PFSK-1 (cell line): Measurements from ENCODE around the gene MCM3AP.

ENCODE experiments used
- FOXP2 ChIP-seq: optimal IDR thresholded peaks from 2 replicates; pipeline ENCODE3; 2011; ENCODE audit warnings: borderline replicate concordance, control low read depth, inconsistent platforms; ENCODE audit not compliant: insufficient read depth; ENCODE audit errors: extremely low read length, extremely low read depth
- POLR2AphosphoS5 ChIP-seq: IDR thresholded peaks from 2 replicates; pipeline ENCODE4 v1.6.1; 2012; ENCODE audit warnings: low read depth, mild to moderate bottlenecking, control low read depth, low read length, moderate library complexity
- SIN3A ChIP-seq: IDR thresholded peaks from 2 replicates; pipeline ENCODE4 v1.6.1; 2012; ENCODE audit warnings: mild to moderate bottlenecking, low read length, moderate library complexity, borderline replicate concordance; ENCODE audit not compliant: insufficient read depth
- TAF1 ChIP-seq: IDR thresholded peaks from 2 replicates; pipeline ENCODE4 v1.6.1; 2012; ENCODE audit warnings: low read length, control low read depth, borderline replicate concordance; ENCODE audit not compliant: insufficient read depth
- TF ChIP-seq, protein P1 (sequence below), 2 experiments: IDR thresholded peaks; 2 replicates each; pipeline versions ENCODE4 v1.6.1 to v1.8.0; 2011 to 2012; ENCODE audit warnings: low read depth in 2 of 2, low read length in 2 of 2, control low read depth in 1 of 2, inconsistent platforms in 1 of 2, mild to moderate bottlenecking in 1 of 2, moderate library complexity in 1 of 2; ENCODE audit not compliant: insufficient read depth in 1 of 2

The MCM3AP gene

DNA sequence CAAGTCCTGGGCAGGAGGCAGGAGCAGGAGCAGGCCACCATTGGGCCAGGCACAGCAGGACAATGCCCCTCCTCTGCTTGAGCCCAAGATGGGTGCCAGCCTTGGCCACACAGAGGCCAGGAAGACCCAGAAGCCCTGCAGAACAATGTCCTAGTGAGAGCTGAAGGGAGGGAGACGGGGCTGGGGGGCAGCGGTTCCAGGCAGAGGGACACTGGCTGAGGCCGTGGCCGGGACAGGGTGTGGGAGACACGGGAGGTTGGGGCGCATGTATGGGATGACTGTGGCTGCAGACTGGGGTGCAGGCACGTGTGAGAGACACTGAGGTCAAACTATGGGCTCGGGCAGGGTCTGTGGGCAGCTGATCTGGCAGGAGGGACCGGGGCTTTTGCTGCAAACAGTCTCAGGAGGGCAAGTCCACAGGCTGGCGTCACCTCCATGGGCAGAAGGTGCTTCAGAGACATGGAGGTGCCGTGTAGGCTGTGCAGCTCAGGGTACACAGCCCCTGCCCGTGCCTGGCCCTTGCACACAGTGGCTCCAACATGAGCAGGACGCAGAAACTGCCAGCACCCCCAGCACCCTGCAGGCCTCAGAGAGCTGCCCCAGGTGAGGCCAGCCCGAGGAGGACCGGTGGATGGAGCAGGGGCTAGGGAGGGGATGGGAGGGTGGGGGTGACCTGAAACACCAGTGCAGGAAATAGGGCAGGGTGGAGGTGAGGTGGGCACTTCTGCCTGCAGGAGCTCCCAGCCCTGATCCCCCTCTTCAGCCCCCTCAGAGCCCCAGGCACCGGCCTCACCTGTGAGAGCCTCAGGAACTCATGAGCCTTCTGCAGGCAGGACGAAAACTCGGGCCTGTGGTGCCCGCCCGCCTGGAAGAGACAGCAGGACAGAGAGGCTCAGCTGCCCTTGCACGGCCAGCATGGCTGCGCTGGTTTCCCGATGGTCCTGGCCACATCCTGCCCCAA, 76.4 kb downstream of the MCM3AP start:
- TF ChIP-seq SIN3A (no peak), POLR2AphosphoS5 (no peak), FOXP2 (no peak), TAF1 (no peak)
- TF ChIP-seq, protein P1, sequence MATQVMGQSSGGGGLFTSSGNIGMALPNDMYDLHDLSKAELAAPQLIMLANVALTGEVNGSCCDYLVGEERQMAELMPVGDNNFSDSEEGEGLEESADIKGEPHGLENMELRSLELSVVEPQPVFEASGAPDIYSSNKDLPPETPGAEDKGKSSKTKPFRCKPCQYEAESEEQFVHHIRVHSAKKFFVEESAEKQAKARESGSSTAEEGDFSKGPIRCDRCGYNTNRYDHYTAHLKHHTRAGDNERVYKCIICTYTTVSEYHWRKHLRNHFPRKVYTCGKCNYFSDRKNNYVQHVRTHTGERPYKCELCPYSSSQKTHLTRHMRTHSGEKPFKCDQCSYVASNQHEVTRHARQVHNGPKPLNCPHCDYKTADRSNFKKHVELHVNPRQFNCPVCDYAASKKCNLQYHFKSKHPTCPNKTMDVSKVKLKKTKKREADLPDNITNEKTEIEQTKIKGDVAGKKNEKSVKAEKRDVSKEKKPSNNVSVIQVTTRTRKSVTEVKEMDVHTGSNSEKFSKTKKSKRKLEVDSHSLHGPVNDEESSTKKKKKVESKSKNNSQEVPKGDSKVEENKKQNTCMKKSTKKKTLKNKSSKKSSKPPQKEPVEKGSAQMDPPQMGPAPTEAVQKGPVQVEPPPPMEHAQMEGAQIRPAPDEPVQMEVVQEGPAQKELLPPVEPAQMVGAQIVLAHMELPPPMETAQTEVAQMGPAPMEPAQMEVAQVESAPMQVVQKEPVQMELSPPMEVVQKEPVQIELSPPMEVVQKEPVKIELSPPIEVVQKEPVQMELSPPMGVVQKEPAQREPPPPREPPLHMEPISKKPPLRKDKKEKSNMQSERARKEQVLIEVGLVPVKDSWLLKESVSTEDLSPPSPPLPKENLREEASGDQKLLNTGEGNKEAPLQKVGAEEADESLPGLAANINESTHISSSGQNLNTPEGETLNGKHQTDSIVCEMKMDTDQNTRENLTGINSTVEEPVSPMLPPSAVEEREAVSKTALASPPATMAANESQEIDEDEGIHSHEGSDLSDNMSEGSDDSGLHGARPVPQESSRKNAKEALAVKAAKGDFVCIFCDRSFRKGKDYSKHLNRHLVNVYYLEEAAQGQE (IDR thresholded peaks at IDR 0.05; ENCODE audit: insufficient read depth in 1 of 2, low read depth in 2 of 2, low read length in 2 of 2), result no peak

- no peak for TF ChIP-seq FOXP2
- TF ChIP-seq POLR2AphosphoS5, result no peak
- TF ChIP-seq, protein P1 (IDR thresholded peaks at IDR 0.05; ENCODE audit: insufficient read depth in 1 of 2, low read depth in 2 of 2, low read length in 2 of 2), result no peak
- no peak for TF ChIP-seq SIN3A
- no peak for TF ChIP-seq TAF1
These were observed 77.4 kb downstream of the MCM3AP start for GRCh38 chr21:46207920-46208591.

DNA sequence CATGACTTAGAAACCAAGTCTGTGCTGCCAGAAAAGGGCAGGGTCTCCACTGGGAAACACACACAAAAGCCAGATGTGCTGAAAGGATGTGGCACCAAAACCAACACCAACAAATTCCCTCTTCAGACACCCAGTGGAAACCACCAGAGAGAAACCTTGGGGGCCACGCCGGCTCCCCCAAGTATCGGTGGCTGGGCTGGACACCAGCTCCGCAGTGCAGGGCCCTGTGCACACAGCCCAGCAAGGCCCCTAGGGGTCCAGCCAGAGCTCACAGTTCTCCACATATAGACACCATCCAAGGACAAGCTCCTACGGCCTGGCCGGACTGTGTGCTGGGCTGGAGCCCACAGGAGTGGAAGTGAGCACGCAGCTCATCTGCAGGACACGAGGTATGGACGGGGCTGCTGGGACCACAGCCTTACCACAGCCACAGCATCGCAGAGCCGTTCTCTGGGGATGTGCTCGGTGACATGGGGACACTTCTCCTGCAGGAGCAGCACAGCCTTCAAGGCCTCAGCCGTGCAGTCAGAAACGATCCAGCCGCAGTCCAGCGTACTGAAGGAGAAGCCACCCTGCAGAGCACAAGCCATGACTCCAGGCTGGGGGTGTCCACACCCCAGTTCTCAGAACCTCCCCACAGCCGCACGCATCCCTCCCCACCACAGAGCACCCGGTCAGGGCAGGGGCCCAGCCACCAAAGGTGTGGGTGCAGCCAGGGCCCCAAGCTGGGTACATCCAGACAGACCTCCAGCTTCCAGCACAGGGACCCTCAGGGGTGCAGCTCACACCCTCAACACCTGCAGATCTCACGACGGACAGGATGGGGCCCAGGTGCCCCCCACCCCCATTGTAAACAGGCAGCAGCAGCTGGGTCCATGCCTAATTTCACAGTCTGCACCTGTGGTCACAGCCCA, 78.1 kb downstream of the MCM3AP start:
- TF ChIP-seq, protein P1 (IDR thresholded peaks at IDR 0.05; ENCODE audit: insufficient read depth in 1 of 2, low read depth in 2 of 2, low read length in 2 of 2), result no peak
- TF ChIP-seq SIN3A (no peak), TAF1 (no peak), FOXP2 (no peak), POLR2AphosphoS5 (no peak)

DNA sequence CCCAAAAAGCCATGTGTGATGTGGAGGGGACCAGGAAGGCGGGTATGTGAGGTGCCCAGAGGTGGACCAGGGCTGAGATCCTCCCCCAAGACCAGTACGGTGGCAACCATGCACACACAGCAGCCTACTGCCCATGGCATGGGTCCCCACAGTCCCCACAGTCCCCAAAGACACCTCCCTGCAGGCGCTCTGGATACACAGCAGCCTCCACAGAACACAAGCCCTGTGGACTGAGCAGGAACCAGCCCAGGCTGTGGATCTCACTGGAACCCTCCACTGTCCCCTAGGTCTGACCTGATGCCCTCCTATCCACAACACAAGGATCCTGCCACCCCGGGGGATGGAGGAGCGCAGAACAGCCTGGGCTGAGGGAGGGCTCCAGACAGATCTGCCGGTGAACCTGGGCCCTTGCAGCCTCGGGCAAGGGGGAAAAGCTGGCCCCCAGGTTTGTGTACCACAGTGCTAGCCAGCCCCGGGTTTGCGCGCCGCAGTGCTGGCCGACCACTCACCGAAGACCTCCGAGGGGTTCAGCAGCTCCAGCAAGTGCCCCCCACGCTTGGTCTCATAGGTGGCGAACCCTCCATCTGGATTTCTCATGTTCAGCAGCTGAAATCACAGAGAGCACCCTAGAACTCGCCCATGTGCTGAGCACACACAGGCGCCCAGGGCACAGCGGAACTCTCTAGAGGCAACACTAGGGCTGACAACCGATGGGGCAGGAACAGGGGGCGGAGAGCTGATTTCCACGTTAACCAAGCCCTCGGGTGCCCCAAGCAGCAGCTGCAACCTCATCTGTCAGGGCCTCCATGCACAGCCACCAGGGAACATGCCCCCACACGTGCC, 79.0 kb downstream of the MCM3AP start:
- no peak for TF ChIP-seq SIN3A
- TF ChIP-seq, protein P1 (IDR thresholded peaks at IDR 0.05; ENCODE audit: insufficient read depth in 1 of 2, low read depth in 2 of 2, low read length in 2 of 2), result no peak
- no peak for TF ChIP-seq TAF1
- no peak for TF ChIP-seq FOXP2
- no peak for TF ChIP-seq POLR2AphosphoS5
